NCI-H460 (cell line): Measurements from ENCODE around the gene MAGI1. TPM values are rescaled to one million over a fixed set of nuclear protein-coding genes. Genes with fewer than 3 reads are reported as not detected.

Experiments used
- DNase-seq: peaks from one replicate; pipeline ENCODE4 v3.0.0-alpha.2; 2016; ENCODE audit warnings: low read depth; ENCODE audit errors: extremely low read depth
- small RNA-seq, 2 experiments: library from RNA; depleted of rRNA; stranded (forward); fragments of <200 nt; gene quantifications; one replicate each; pipeline ENCODE3, GENCODE V24; 2014
- total RNA-seq: library from RNA; depleted of rRNA; stranded (reverse); fragments of >200 nt; shearing (Covaris generic); gene quantifications from 2 replicates; pipeline ENCODE4 v1.2.3, GENCODE V29; 2014; rRNA removed

Gene MAGI1
- total RNA-seq, 1 experiment from 2014 or later, result 1.7 TPM

DNA sequence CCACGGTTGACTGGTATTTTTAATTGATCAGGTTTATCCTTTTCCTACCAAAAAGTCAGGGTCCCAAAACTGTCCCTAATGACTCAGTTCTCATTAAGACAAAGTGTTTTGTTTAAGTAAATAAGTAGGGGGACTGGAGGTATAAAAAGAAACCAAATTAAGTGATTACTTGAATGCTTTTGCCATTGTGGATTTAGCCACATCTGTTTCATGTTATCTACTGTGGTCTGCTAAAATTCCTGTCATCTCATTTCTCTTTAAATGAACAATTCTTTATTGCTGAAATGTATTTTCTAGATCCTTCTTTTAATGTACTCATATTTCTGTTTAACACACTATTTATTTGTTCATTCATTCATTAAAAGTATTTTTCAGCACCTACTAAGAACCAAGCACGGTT lies 725.1 kb downstream of the MAGI1 start:
- no peak for DNase-seq

- no peak for DNase-seq
Measured at GRCh38 chr3:65305836-65306235, 732.9 kb downstream of the MAGI1 start.

Small RNA genes lying within 50 kb of the gene (small RNA-seq; reads per million reads assigned to genes)
- 0 reads per million in 2 experiments for gene RF00019

Other genes with a start within 250 kb of the MAGI1 start
- 22.4 and 23.1 TPM in 2 replicates for gene SLC25A26, start 182.1 kb upstream of the MAGI1 start, total RNA-seq